ENCODE measurements around the gene TCL1B.

GRCh38 chr14:95700221-95700976 lies 14.2 kb downstream of the TCL1B start:
- TF ChIP-seq EZH2 (IDR thresholded peaks at IDR 0.05; ENCODE audit: insufficient read depth, low read length) (no peak), CTCF (IDR thresholded peaks at IDR 0.05; ENCODE audit: insufficient read depth, low read depth, low read length) (no peak)

Data from astrocyte (in vitro differentiated cells and primary cell).